ENCODE measurements around the gene SNCG.

Gene SNCG

GRCh38 chr10:86964847-86965190 lies 6.4 kb downstream of the SNCG start:
- no peak overlapping the region for H3K27ac ChIP-seq
- TF ChIP-seq CTCF (conservative IDR thresholded peaks at IDR 0.05) (no peak), ZFX (IDR thresholded peaks at IDR 0.05) (no peak)

GRCh38 chr10:86965986-86966654 lies 7.7 kb downstream of the SNCG start:
- TF ChIP-seq CTCF (conservative IDR thresholded peaks at IDR 0.05) = no peak
- TF ChIP-seq ZFX (IDR thresholded peaks at IDR 0.05) = no peak
- H3K27ac ChIP-seq = no peak overlapping the region

GRCh38 chr10:86967481-86967941 lies 9.1 kb downstream of the SNCG start:
- H3K27ac ChIP-seq = no peak overlapping the region
- TF ChIP-seq ZFX (IDR thresholded peaks at IDR 0.05) (no peak), CTCF (conservative IDR thresholded peaks at IDR 0.05) (no peak)

GRCh38 chr10:86968271-86968993 lies 10.0 kb downstream of the SNCG start, which contains the start of gene ADIRF:
ADIRF (plus strand) TSS chr10:86968482; CDS start chr10:86968545, 63 bp downstream.
- TF ChIP-seq ZFX (IDR thresholded peaks at IDR 0.05) (no peak), CTCF (conservative IDR thresholded peaks at IDR 0.05) (no peak)
- H3K27ac ChIP-seq = no peak within 1 kb of the TSS

- H3K27ac ChIP-seq = no peak overlapping the region
These were observed 10.6 kb downstream of the SNCG start for GRCh38 chr10:86968994-86969355.

GRCh38 chr10:86969421-86970041 lies 11.1 kb downstream of the SNCG start:
- TF ChIP-seq ZFX (IDR thresholded peaks at IDR 0.05) = no peak
- TF ChIP-seq CTCF (conservative IDR thresholded peaks at IDR 0.05) = no peak
- no peak overlapping the region for H3K27ac ChIP-seq

More at GRCh38 chr10:86968994-86969355, 10.6 kb downstream of the SNCG start:
- TF ChIP-seq ZFX (IDR thresholded peaks at IDR 0.05) (no peak), CTCF (conservative IDR thresholded peaks at IDR 0.05) (no peak)

All from C4-2B (cell line).